ENCODE data around the gene NEU3. TPM values are rescaled to one million over a fixed set of nuclear protein-coding genes. Genes with fewer than 3 reads are reported as not detected.

The NEU3 gene
- total and polyA plus RNA-seq, 2 of the 13 experiments (the other 11 are each of a cell fraction or from before 2014, with no cell fraction given), result 6.3 to 15.3 TPM

DNA sequence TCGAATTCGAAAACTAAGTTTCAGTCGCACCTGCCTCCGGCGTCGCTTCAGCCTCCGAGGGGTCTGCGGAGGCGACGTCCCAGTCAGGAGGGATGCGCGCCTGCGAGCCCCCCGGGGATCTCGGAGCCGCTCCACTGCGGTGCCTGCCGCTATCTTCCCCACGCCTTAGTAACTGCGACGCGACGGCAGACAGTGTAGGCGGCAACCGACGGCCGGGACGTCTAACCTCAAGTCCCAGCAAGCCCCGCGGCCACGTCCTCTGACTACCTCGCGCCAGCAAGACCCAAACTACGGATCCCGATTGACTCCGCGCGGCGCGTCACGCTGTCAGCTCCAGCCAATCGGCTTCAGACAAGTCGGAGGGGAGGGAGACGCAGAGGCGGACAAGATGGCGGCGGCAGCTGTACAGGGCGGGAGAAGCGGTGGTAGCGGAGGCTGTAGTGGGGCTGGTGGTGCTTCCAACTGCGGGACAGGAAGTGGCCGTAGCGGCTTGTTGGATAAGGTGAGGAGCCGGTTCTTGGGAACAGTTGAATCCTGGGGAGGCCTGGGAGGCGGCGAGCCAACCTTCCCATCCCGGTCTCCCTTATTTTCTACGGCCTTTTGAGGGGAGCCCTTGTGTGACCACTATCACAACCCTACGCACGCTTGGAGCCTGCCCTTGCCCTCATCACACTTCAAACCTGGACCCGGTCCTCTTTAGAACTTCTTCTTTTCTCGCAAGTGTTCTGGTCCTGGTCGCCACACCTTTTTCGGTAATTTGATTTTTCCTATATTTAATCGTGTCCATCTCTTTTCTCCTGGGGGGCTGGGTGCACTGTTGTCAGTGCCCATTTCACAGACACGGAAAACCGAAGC lies 39.6 kb upstream of the NEU3 start, which contains the start of the genes SPCS2 and XRRA1 (continued):
- TF ChIP-seq, protein P1, sequence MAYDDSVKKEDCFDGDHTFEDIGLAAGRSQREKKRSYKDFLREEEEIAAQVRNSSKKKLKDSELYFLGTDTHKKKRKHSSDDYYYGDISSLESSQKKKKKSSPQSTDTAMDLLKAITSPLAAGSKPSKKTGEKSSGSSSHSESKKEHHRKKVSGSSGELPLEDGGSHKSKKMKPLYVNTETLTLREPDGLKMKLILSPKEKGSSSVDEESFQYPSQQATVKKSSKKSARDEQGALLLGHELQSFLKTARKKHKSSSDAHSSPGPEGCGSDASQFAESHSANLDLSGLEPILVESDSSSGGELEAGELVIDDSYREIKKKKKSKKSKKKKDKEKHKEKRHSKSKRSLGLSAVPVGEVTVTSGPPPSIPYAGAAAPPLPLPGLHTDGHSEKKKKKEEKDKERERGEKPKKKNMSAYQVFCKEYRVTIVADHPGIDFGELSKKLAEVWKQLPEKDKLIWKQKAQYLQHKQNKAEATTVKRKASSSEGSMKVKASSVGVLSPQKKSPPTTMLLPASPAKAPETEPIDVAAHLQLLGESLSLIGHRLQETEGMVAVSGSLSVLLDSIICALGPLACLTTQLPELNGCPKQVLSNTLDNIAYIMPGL (CRISPR knock-in tag; IDR thresholded peaks at IDR 0.05; ENCODE audit: borderline replicate concordance in 1 of 2, low read depth in 1 of 2), result peak; percentile 68 to 93
- no peak for TF ChIP-seq FOSL1 (CRISPR knock-in tag; IDR thresholded peaks at IDR 0.05; ENCODE audit: borderline replicate concordance)
- TF ChIP-seq, protein P2, sequence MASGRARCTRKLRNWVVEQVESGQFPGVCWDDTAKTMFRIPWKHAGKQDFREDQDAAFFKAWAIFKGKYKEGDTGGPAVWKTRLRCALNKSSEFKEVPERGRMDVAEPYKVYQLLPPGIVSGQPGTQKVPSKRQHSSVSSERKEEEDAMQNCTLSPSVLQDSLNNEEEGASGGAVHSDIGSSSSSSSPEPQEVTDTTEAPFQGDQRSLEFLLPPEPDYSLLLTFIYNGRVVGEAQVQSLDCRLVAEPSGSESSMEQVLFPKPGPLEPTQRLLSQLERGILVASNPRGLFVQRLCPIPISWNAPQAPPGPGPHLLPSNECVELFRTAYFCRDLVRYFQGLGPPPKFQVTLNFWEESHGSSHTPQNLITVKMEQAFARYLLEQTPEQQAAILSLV (CRISPR knock-in tag; IDR thresholded peaks at IDR 0.05; ENCODE audit: borderline replicate concordance), result peak; percentile 67; the same call in 1 of the 2 replicates
- TF ChIP-seq, protein P3, sequence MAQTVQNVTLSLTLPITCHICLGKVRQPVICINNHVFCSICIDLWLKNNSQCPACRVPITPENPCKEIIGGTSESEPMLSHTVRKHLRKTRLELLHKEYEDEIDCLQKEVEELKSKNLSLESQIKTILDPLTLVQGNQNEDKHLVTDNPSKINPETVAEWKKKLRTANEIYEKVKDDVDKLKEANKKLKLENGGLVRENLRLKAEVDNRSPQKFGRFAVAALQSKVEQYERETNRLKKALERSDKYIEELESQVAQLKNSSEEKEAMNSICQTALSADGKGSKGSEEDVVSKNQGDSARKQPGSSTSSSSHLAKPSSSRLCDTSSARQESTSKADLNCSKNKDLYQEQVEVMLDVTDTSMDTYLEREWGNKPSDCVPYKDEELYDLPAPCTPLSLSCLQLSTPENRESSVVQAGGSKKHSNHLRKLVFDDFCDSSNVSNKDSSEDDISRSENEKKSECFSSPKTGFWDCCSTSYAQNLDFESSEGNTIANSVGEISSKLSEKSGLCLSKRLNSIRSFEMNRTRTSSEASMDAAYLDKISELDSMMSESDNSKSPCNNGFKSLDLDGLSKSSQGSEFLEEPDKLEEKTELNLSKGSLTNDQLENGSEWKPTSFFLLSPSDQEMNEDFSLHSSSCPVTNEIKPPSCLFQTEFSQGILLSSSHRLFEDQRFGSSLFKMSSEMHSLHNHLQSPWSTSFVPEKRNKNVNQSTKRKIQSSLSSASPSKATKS (CRISPR knock-in tag; IDR thresholded peaks at IDR 0.05), result peak; percentile 67; the same call in 1 of the 2 replicates
- no peak for TF ChIP-seq ZNF562 (CRISPR knock-in tag; IDR thresholded peaks at IDR 0.05; ENCODE audit: borderline replicate concordance)
- TF ChIP-seq KDM5A (IDR thresholded peaks at IDR 0.05; ENCODE audit: borderline replicate concordance, low read length), result peak; percentile 73
- peak; percentile 60; the same call in 1 of the 2 replicates for TF ChIP-seq ZNF839 (CRISPR knock-in tag; IDR thresholded peaks at IDR 0.05; ENCODE audit: borderline replicate concordance)
- no peak for TF ChIP-seq FLYWCH1 (CRISPR knock-in tag; IDR thresholded peaks at IDR 0.05)
- TF ChIP-seq, protein P4, sequence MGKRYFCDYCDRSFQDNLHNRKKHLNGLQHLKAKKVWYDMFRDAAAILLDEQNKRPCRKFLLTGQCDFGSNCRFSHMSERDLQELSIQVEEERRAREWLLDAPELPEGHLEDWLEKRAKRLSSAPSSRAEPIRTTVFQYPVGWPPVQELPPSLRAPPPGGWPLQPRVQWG (CRISPR knock-in tag; IDR thresholded peaks at IDR 0.05; ENCODE audit: borderline replicate concordance, low read depth), result no peak
- no peak for TF ChIP-seq ZNF337 (CRISPR knock-in tag; IDR thresholded peaks at IDR 0.05; ENCODE audit: borderline replicate concordance, low read depth)
- TF ChIP-seq, protein P5, sequence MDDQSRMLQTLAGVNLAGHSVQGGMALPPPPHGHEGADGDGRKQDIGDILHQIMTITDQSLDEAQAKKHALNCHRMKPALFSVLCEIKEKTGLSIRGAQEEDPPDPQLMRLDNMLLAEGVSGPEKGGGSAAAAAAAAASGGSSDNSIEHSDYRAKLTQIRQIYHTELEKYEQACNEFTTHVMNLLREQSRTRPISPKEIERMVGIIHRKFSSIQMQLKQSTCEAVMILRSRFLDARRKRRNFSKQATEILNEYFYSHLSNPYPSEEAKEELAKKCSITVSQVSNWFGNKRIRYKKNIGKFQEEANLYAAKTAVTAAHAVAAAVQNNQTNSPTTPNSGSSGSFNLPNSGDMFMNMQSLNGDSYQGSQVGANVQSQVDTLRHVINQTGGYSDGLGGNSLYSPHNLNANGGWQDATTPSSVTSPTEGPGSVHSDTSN (CRISPR knock-in tag; IDR thresholded peaks at IDR 0.05; ENCODE audit: borderline replicate concordance), result 0 out of 2 replicates have a peak, but pooled peaks have one; percentile 22
- TF ChIP-seq SP4 (CRISPR knock-in tag; IDR thresholded peaks at IDR 0.05), result peak; percentile 64
- peak; percentile 91 for TF ChIP-seq RNF2 (conservative IDR thresholded peaks at IDR 0.05; ENCODE audit: low read depth)
- no peak; the same call in 1 of the 2 replicates for TF ChIP-seq ZSCAN25 (CRISPR knock-in tag; IDR thresholded peaks at IDR 0.05)
- TF ChIP-seq, protein P6, sequence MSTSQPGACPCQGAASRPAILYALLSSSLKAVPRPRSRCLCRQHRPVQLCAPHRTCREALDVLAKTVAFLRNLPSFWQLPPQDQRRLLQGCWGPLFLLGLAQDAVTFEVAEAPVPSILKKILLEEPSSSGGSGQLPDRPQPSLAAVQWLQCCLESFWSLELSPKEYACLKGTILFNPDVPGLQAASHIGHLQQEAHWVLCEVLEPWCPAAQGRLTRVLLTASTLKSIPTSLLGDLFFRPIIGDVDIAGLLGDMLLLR (CRISPR knock-in tag; IDR thresholded peaks at IDR 0.05), result peak; percentile 89; the same call in 1 of the 2 replicates
- TF ChIP-seq SATB2 (CRISPR knock-in tag; IDR thresholded peaks at IDR 0.05), result no peak
- TF ChIP-seq, protein P7, sequence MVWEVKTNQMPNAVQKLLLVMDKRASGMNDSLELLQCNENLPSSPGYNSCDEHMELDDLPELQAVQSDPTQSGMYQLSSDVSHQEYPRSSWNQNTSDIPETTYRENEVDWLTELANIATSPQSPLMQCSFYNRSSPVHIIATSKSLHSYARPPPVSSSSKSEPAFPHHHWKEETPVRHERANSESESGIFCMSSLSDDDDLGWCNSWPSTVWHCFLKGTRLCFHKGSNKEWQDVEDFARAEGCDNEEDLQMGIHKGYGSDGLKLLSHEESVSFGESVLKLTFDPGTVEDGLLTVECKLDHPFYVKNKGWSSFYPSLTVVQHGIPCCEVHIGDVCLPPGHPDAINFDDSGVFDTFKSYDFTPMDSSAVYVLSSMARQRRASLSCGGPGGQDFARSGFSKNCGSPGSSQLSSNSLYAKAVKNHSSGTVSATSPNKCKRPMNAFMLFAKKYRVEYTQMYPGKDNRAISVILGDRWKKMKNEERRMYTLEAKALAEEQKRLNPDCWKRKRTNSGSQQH (CRISPR knock-in tag; IDR thresholded peaks at IDR 0.05; ENCODE audit: low read depth), result 0 out of 2 replicates have a peak, but pooled peaks have one; percentile 42
- peak; percentile 95 for TF ChIP-seq SALL1 (CRISPR knock-in tag; IDR thresholded peaks at IDR 0.05)
